H1 (cell line): Measurements from ENCODE around the gene CD38. TPM values are rescaled to one million over a fixed set of nuclear protein-coding genes. Genes with fewer than 3 reads are reported as not detected.

ENCODE experiments used
- CTCF ChIA-PET: fragments of 300-600 bp; sonication (Branson Sonifier 250); formaldehyde crosslinking; loops from one replicate; lab custom pipeline; 2021; ENCODE audit not compliant: partially characterized antibody; lab: Charles Lee
- POLR2A ChIA-PET: fragments of 300-600 bp; sonication (Branson Sonifier 250); formaldehyde crosslinking; loops from one replicate; lab custom pipeline; 2021; ENCODE audit warnings: inconsistent platforms; ENCODE audit not compliant: partially characterized antibody; lab: Charles Lee
- DNase-seq, 2 experiments: peaks; one replicate each; pipeline versions ENCODE4 v3.0.0 to v3.0.0-alpha.2; 2010 to 2022; ENCODE audit warnings: low spot score in 2 of 2, low read depth in 1 of 2, mixed read lengths in 1 of 2
- FAIRE-seq: peaks from 2 replicates; lab custom pipeline; 2011; peaks lifted over from hg19 to GRCh38; lab: Jason Lieb, UNC
- H2AFZ ChIP-seq: 2 replicates; pipeline ENCODE4 v1.8.1; 2012; ENCODE audit warnings: low read length, inconsistent platforms
- H2AK5ac ChIP-seq: 2 replicates; pipeline ENCODE4 v1.6.1; 2013; ENCODE audit warnings: low read depth, low read length
- H2BK120ac ChIP-seq: replicated peaks from 2 replicates; pipeline ENCODE3; 2013; ENCODE audit warnings: low read depth, low read length, inconsistent platforms
- H2BK12ac ChIP-seq: 2 replicates; pipeline ENCODE4 v1.6.1; 2013; ENCODE audit warnings: low read depth, low read length
- H2BK15ac ChIP-seq: 2 replicates; pipeline ENCODE4 v1.6.1; 2013; ENCODE audit warnings: low read length
- H2BK20ac ChIP-seq: 2 replicates; pipeline ENCODE4 v1.6.1; 2013; ENCODE audit warnings: low read length
- H2BK5ac ChIP-seq: 2 replicates; pipeline ENCODE4 v1.6.1; 2013; ENCODE audit warnings: low read depth, low read length
- H3K14ac ChIP-seq: 2 replicates; pipeline ENCODE4 v1.6.1; 2013; ENCODE audit warnings: inconsistent platforms; ENCODE audit not compliant: insufficient read length
- H3K18ac ChIP-seq: 2 replicates; pipeline ENCODE4 v1.6.1; 2013; ENCODE audit warnings: low read length; ENCODE audit errors: extremely low read depth
- H3K23ac ChIP-seq: 2 replicates; pipeline ENCODE4 v1.6.1; 2013; ENCODE audit warnings: inconsistent platforms; ENCODE audit not compliant: insufficient read length
- H3K23me2 ChIP-seq: 2 replicates; pipeline ENCODE4 v1.6.1; 2013; ENCODE audit warnings: low read depth, low read length
- H3K27ac ChIP-seq: 2 replicates; pipeline ENCODE4 v1.6.1; 2011; ENCODE audit warnings: low read depth, low read length, inconsistent platforms
- H3K27me3 ChIP-seq, 4 experiments: replicated peaks in 1 of 4; 1 replicate in 1 of 4; 2 replicates in 3 of 4; pipeline versions ENCODE4 v1.6.1 to v1.8.1; 2011 to 2013; ENCODE audit warnings: low read length in 3 of 4, mild to moderate bottlenecking in 3 of 4, inconsistent platforms in 2 of 4, mixed read lengths in 2 of 4, moderate library complexity in 1 of 4; ENCODE audit not compliant: control insufficient read depth in 3 of 4, insufficient read depth in 3 of 4; ENCODE audit errors: extremely low read depth in 1 of 4
- H3K36me3 ChIP-seq, 4 experiments: 2 replicates each; pipeline versions ENCODE4 v1.6.1 to v1.8.1; 2011 to 2013; ENCODE audit warnings: mild to moderate bottlenecking in 4 of 4, low read length in 3 of 4, moderate library complexity in 2 of 4, control low read depth in 1 of 4, inconsistent platforms in 1 of 4; ENCODE audit not compliant: insufficient read depth in 4 of 4, control insufficient read depth in 2 of 4
- H3K4ac ChIP-seq: replicated peaks from 2 replicates; pipeline ENCODE3; 2013; ENCODE audit warnings: low read length, low read depth, mixed read lengths, inconsistent platforms; ENCODE audit not compliant: insufficient read length
- H3K4me1 ChIP-seq, 4 experiments: replicated peaks in 1 of 4; 1 replicate in 1 of 4; 2 replicates in 3 of 4; pipeline versions ENCODE4 v1.6.1 to v1.8.1; 2011 to 2013; ENCODE audit warnings: low read length in 3 of 4, inconsistent platforms in 2 of 4, mixed read lengths in 1 of 4; ENCODE audit not compliant: insufficient read depth in 4 of 4, control insufficient read depth in 3 of 4
- H3K4me2 ChIP-seq, 2 experiments: 2 replicates each; pipeline versions ENCODE4 v1.6.1 to v1.8.1; 2011 to 2013; ENCODE audit warnings: low read depth in 2 of 2, low read length in 2 of 2, control low read depth in 1 of 2, inconsistent platforms in 1 of 2, mild to moderate bottlenecking in 1 of 2; ENCODE audit not compliant: insufficient read depth in 1 of 2
- H3K4me3 ChIP-seq, 4 experiments: fragments of 200-600, 300-600 bp in 1 of 4; sonication (generic), shearing (Covaris generic), sonication (Bioruptor Twin) in 1 of 4; 2 replicates each; pipeline versions ENCODE4 v1.5.1 to v1.8.1; 2011 to 2016; ENCODE audit warnings: low read length in 4 of 4, low read depth in 3 of 4, control low read depth in 2 of 4, inconsistent platforms in 2 of 4, mild to moderate bottlenecking in 2 of 4, mixed read lengths in 1 of 4, moderate library complexity in 1 of 4; ENCODE audit not compliant: insufficient read depth in 2 of 4; ENCODE audit errors: extremely low read depth in 1 of 4
- H3K56ac ChIP-seq: replicated peaks from 2 replicates; pipeline ENCODE3; 2013; ENCODE audit warnings: low read depth, mild to moderate bottlenecking, mixed read lengths, low read length, inconsistent platforms; ENCODE audit not compliant: insufficient read length
- H3K79me1 ChIP-seq: 2 replicates; pipeline ENCODE4 v1.6.1; 2013; ENCODE audit warnings: low read depth, low read length, control low read depth
- H3K79me2 ChIP-seq, 2 experiments: 2 replicates each; pipeline versions ENCODE4 v1.6.1 to v1.8.1; 2012 to 2013; ENCODE audit warnings: low read length in 2 of 2, mild to moderate bottlenecking in 2 of 2, inconsistent platforms in 1 of 2; ENCODE audit not compliant: insufficient read depth in 2 of 2, control insufficient read depth in 1 of 2
- H3K9ac ChIP-seq, 4 experiments: replicated peaks in 1 of 4; 1 replicate in 1 of 4; 2 replicates in 3 of 4; pipeline versions ENCODE4 v1.6.1 to v1.8.1; 2011 to 2013; ENCODE audit warnings: low read depth in 3 of 4, low read length in 3 of 4, control low read depth in 2 of 4, mild to moderate bottlenecking in 2 of 4, moderate library complexity in 2 of 4, inconsistent platforms in 1 of 4; ENCODE audit errors: extremely low read depth in 1 of 4
- H3K9me3 ChIP-seq, 2 experiments: 2 replicates each; pipeline versions ENCODE4 v1.6.1 to v1.8.1; 2012 to 2013; ENCODE audit warnings: mild to moderate bottlenecking in 2 of 2, moderate library complexity in 2 of 2, control low read depth in 1 of 2, inconsistent platforms in 1 of 2, low read depth in 1 of 2, low read length in 1 of 2, mixed read lengths in 1 of 2; ENCODE audit not compliant: insufficient read depth in 2 of 2
- H4K20me1 ChIP-seq, 2 experiments: replicated peaks in 1 of 2; 2 replicates each; pipeline versions ENCODE3 to v1.8.1; 2011 to 2013; ENCODE audit warnings: inconsistent platforms in 2 of 2, low read length in 2 of 2, mild to moderate bottlenecking in 1 of 2; ENCODE audit not compliant: insufficient read depth in 2 of 2, control insufficient read depth in 1 of 2
- H4K5ac ChIP-seq: 2 replicates; pipeline ENCODE4 v1.6.1; 2013; ENCODE audit warnings: low read length, low read depth, mixed read lengths, inconsistent platforms; ENCODE audit not compliant: insufficient read length
- H4K8ac ChIP-seq: 2 replicates; pipeline ENCODE4 v1.8.0; 2013; ENCODE audit warnings: mild to moderate bottlenecking, moderate library complexity, low read length, inconsistent platforms; ENCODE audit not compliant: insufficient read depth; ENCODE audit errors: extremely low read depth
- H4K91ac ChIP-seq: replicated peaks from 2 replicates; pipeline ENCODE3; 2013; ENCODE audit warnings: low read length, mixed read lengths, inconsistent platforms; ENCODE audit not compliant: insufficient read length
- CBX8 ChIP-seq: fragments of 300-800, 300-1000 bp; sonication (generic); IDR thresholded peaks from 2 replicates; pipeline ENCODE4 v1.7.1; 2016; ENCODE audit warnings: low read depth, low read length, borderline replicate concordance
- EZH2 ChIP-seq: fragments of 200-600 bp; sonication (generic); IDR thresholded peaks from 2 replicates; pipeline ENCODE4 v1.7.1; 2012; ENCODE audit warnings: low read depth, mild to moderate bottlenecking, moderate library complexity, low read length, inconsistent platforms; ENCODE audit not compliant: severe bottlenecking
- KDM4A ChIP-seq: IDR thresholded peaks from one replicate; pipeline ENCODE4 v1.7.1; 2012; ENCODE audit warnings: low read depth, mild to moderate bottlenecking, moderate library complexity, low read length, inconsistent platforms; ENCODE audit not compliant: severe bottlenecking
- RBBP5 ChIP-seq: IDR thresholded peaks from 2 replicates; pipeline ENCODE4 v1.7.1; 2012; ENCODE audit warnings: low read depth, mild to moderate bottlenecking, inconsistent platforms, low read length, moderate library complexity, borderline replicate concordance
- RNF2 ChIP-seq: fragments of 200-900, 300-1000 bp; sonication (generic); IDR thresholded peaks from 2 replicates; pipeline ENCODE4 v1.7.1; 2016; ENCODE audit warnings: borderline replicate concordance, low read depth, mild to moderate bottlenecking, antibody characterized with exemption, low read length; ENCODE audit not compliant: poor library complexity, severe bottlenecking; ENCODE audit errors: missing control alignments
- SUZ12 ChIP-seq: fragments of 200-600 bp; sonication (generic); IDR thresholded peaks from 2 replicates; pipeline ENCODE4 v1.6.1; 2012; ENCODE audit warnings: mild to moderate bottlenecking, inconsistent platforms, low read length, moderate library complexity, mixed read lengths
- WGBS, 2 experiments: shearing (Covaris generic) in 1 of 2; methylation state at CpG; one replicate each; pipeline versions ENCODE4 v1.1.6 to v1.1.7; 2013 to 2015; ENCODE audit warnings: low lambda C conversion rate in 2 of 2, mixed read lengths in 2 of 2, inconsistent platforms in 1 of 2, low coverage in 1 of 2, missing lambda C conversion rate in 1 of 2; ENCODE audit not compliant: insufficient replicate concordance in 2 of 2, insufficient coverage in 1 of 2, insufficient read length in 1 of 2; ENCODE audit errors: extremely low coverage in 1 of 2, missing lambda C conversion rate in 1 of 2; 5-methylcytosine and 5-hydroxymethylcytosine counted together
- long read RNA-seq, 2 experiments: library from RNA in 1 of 2; library from capped mRNA in 1 of 2; stranded (forward); transcript quantifications; one replicate each; pipeline ENCODE4 v2.0.0, GENCODE V29; 2021; ENCODE audit warnings: inconsistent platforms in 1 of 2
- polyA minus RNA-seq, 3 experiments: library from RNA; depleted of rRNA, polyadenylated mRNA; stranded (reverse); fragments of >200 nt; gene quantifications; 1 replicate in 2 of 3; 2 replicates in 1 of 3; pipeline ENCODE4 v1.2.3, GENCODE V29; 2011
- polyA plus RNA-seq, 7 experiments: library from polyadenylated mRNA; depleted of rRNA in 3 of 7; stranded (reverse) in 5 of 7; unstranded in 2 of 7; fragments of >200 nt in 5 of 7; fragments of 200-250 nt in 2 of 7; gene quantifications; 1 replicate in 5 of 7; 2 replicates in 1 of 7; 4 replicates in 1 of 7; pipeline versions ENCODE4 v1.2.1 to v1.2.3, GENCODE V29; 2011 to 2013; ENCODE audit warnings: missing spikeins in 2 of 7, mixed read lengths in 2 of 7
- total RNA-seq: library from RNA; stranded (reverse); fragmentation: NEBNext Ultra II Directional; extraction: Animal tissue kit (Norgen Biotek cat#: 25700); gene quantifications from 2 replicates; pipeline ENCODE4 v1.2.1, GENCODE V29; 2021

The CD38 gene
- total RNA-seq (0.11 and 0.24 TPM in 2 replicates), polyA plus RNA-seq (2011; rRNA removed) (0.14 and 0.27 TPM in 2 replicates), polyA minus RNA-seq (2011; rRNA and poly(A)+ RNA removed) (0.78 and 1.3 TPM in 2 replicates)
- 0.21 TPM for polyA plus RNA-seq (2011; cell fraction: cytosol; rRNA removed)
- polyA plus RNA-seq (2011; cell fraction: nucleus; rRNA removed) = 0.24 TPM
- 0.14 to 0.21 TPM (median 0.18 TPM) in 4 replicates for polyA plus RNA-seq (2012, experiment 1 of 2)
- polyA plus RNA-seq (2012, experiment 2 of 2) = not detected
- polyA plus RNA-seq (2013, experiment 1 of 2) = 0.16 TPM
- polyA plus RNA-seq (2013, experiment 2 of 2) = 0.11 TPM
- not detected for polyA minus RNA-seq (2011; cell fraction: cytosol; rRNA and poly(A)+ RNA removed)
- polyA minus RNA-seq (2011; cell fraction: nucleus; rRNA and poly(A)+ RNA removed) = 0.60 TPM
- long read RNA-seq, experiment 1 = 0 reads
- long read RNA-seq, experiment 2, partial matches to known transcripts = 0 of 1 reads
- long read RNA-seq, experiment 2, other reads (novel, unspliced or antisense) = 1 of 1 reads

- no peaks in the 10 kb centered on the region for H3K79me1 ChIP-seq
- TF ChIP-seq EZH2 (peak; percentile 70), CBX8 (no peak), SUZ12 (peak; percentile 76), KDM4A (peak; percentile 95), RNF2 (peak; percentile 47), RBBP5 (peak; percentile 56; the same call in 1 of the 2 replicates)
These were observed at the start of gene CD38 for GRCh38 chr4:15778289-15779241. CD38 (plus strand) TSS chr4:15778328; CDS start chr4:15778415, 87 bp downstream.

More at GRCh38 chr4:15778289-15779241, at the start of gene CD38:
- Histone ChIP-seq H2BK120ac (no peak within 1 kb of the TSS), H3K23ac (no peak within 1 kb of the TSS), H3K9ac (no peak within 1 kb of the TSS), H3K9me3 (no peaks in the 10 kb centered on the region), H3K4me3 (peak within 1 kb of the TSS; percentile 48 to 72 (median 62)), H3K27ac (no peak within 1 kb of the TSS), H4K5ac (no peak within 1 kb of the TSS), H3K4ac (no peak within 1 kb of the TSS), H3K4me1 (peaks cover 0 to 4% (median 0%) of the 10 kb centered on the region in 4 experiments; a peak in 2 of 7 replicates), H3K36me3 (no peaks in the 10 kb centered on the region), H3K14ac (no peak within 1 kb of the TSS), H3K79me2 (no peaks in the 10 kb centered on the region), H2AFZ (peak within 1 kb of the TSS; percentile 88; the same call in 1 of the 2 replicates), H4K91ac (no peak within 1 kb of the TSS), H3K18ac (no peak within 1 kb of the TSS), H2BK12ac (no peak within 1 kb of the TSS), H2BK5ac (no peak within 1 kb of the TSS), H3K27me3 (peaks cover 13 to 35% (median 25%) of the 10 kb centered on the region in 4 experiments), H2BK15ac (no peak within 1 kb of the TSS), H3K56ac (no peak within 1 kb of the TSS), H3K23me2 (peaks cover 11% of the 10 kb centered on the region), H3K4me2 (peak within 1 kb of the TSS; percentile 91 to 96), H2AK5ac (no peak within 1 kb of the TSS), H4K20me1 (peaks cover 0 to 2% of the 10 kb centered on the region in 2 experiments), H2BK20ac (no peak within 1 kb of the TSS), H4K8ac (no peak within 1 kb of the TSS)
- 5% methylated on average over 59 of the region's 76 CpGs; no CpG with 5 or more reads in 1 of the 2 experiments for WGBS, 2 experiments
- ChIA-PET POLR2A (interaction anchor here (1.6 kb wide), 1 partner anchor 56 kb away, joined by 3 read pairs; no protein-coding TSS in a partner anchor), CTCF (interaction anchor here (0.6 to 2.1 kb wide), 8 partner anchors 9 to 299 kb away, joined by 3 to 7 read pairs (median 4); no protein-coding TSS in a partner anchor)
- FAIRE-seq (no peak), DNase-seq (peak in 1 of 2 experiments; percentile 73)
